Measurements from ENCODE around the gene LRTM2. TPM values are rescaled to one million over a fixed set of nuclear protein-coding genes. Genes with fewer than 3 reads are reported as not detected.

LRTM2 gene
- total and polyA plus RNA-seq, 4 donors: not detected

DNA sequence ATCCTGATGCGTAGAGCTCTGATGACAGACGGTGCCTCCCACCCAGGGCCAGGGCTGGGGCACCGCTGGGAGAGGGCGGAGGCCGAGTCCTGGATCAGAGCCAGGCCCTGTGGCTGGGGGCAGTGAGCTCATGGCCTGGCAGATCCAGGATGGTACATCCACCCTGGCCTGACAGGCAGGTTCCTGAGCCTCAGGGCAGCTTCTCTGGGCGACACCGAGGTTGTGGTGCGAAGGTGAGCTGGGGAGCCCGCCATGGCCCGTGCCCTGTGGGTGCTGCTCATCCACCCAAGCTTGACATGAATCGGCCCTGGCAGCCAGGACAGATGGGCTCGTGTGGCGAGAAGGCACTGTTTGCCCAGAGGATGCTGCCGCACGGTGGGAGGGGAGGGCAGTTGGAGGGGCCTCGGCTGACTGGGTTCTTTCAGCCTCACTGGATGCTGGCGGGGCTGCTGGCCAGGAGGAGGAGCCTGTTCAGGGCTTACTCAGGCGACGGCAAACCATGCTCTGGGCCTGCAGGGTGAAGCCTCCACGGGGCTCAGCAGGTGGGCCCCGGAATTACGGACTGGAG lies 16.6 kb downstream of the LRTM2 start (continued):
- TF ChIP-seq, protein P1, sequence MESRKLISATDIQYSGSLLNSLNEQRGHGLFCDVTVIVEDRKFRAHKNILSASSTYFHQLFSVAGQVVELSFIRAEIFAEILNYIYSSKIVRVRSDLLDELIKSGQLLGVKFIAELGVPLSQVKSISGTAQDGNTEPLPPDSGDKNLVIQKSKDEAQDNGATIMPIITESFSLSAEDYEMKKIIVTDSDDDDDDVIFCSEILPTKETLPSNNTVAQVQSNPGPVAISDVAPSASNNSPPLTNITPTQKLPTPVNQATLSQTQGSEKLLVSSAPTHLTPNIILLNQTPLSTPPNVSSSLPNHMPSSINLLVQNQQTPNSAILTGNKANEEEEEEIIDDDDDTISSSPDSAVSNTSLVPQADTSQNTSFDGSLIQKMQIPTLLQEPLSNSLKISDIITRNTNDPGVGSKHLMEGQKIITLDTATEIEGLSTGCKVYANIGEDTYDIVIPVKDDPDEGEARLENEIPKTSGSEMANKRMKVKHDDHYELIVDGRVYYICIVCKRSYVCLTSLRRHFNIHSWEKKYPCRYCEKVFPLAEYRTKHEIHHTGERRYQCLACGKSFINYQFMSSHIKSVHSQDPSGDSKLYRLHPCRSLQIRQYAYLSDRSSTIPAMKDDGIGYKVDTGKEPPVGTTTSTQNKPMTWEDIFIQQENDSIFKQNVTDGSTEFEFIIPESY (IDR thresholded peaks at IDR 0.05): no peak

DNA sequence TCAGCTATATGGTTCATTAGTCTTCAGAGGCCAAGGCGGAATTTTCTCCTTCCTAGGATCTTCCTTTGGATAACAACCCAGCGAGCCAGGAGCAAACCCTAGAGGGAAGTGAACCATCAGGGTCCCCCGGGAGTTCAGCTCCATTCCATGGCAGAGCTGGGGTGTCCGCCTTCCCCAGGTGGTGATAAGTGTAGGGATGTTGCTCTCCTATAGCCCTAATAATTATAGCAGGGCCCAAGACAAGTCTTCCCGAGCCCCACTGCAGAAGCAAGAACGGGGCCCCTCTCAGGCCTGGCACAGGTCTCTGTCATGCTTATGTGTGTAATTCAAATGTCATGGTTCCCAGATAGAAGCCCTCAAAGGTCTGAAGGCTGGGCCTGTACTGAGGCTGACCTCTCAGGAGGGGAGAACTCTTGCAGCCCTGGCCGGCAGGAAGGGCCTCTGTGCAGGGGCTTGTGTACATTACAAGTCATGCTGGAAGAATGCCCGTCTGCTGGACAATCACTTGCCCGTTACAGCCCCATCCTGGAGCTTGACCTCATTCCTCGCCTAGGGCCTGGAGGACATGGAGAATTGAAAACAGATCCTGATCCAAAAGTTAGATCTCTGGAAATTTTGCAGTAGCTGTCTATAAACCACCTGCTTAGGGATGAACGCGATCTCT lies 17.3 kb downstream of the LRTM2 start:
- TF ChIP-seq NR2F2 (IDR thresholded peaks at IDR 0.05): no peak
- Histone ChIP-seq H3K36me3 (ENCODE audit: control insufficient read depth in 4 of 4, insufficient read depth in 3 of 4, low read depth in 1 of 4, low read length in 3 of 4) (no peaks in the 10 kb centered on the region), H3K4me3 (ENCODE audit: low read depth in 1 of 3, low read length in 3 of 3) (no peak overlapping the region), H3K9me3 (ENCODE audit: control insufficient read depth in 4 of 4, low read length in 3 of 4) (no peaks in the 10 kb centered on the region), H3K4me1 (ENCODE audit: control insufficient read depth in 4 of 4, insufficient read depth in 4 of 4, low read length in 3 of 4) (no peaks in the 10 kb centered on the region), H3K27me3 (ENCODE audit: control insufficient read depth in 4 of 4, insufficient read depth in 4 of 4, low read length in 3 of 4) (no peaks in the 10 kb centered on the region), H3K27ac (ENCODE audit: low read depth in 1 of 2, low read length in 2 of 2) (no peak overlapping the region), H3K9ac (ENCODE audit: low read depth in 1 of 2, low read length in 2 of 2) (no peak overlapping the region)
- 81% methylated on average over 12 of the region's 12 CpGs for WGBS
- DNase-seq (ENCODE audit: low spot score): no peak

DNA sequence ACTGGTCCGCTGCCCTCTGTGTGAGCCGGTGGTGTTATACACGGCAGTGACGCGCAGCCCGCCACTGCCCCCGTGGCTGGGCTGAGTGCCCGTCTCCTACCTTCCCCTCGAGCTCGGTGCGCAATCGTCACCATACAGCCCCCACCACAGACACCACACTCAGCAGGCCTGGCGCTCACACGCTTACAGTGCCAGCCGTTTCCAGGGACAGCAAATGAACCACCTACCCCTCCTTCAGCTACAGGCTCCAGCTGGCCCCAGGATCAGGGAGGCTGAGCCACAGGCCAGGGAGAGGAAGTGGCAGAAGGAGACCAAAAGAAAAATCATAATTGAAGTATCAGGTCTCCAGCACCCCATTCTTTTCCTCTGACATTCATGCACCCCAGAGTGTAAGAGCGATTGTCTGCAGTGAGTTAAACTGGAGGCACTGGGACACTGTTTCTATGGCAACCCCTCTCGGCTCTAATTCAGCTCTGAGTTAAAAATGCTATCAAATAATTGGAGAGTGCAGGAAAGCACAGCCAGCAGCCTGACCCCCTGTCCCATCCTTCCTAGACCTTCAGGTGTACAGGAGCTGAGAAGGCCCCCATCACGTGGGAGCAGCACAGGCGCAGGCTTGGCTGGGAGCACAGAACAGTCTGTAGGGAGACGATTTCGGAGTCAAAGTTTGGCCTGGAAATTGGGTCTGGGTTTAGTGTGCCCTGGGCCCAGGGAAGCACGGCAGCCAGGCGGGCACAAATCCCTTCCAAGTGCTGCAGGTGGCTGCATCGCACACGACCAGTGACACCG lies 18.0 kb downstream of the LRTM2 start:
- no peaks in the 10 kb centered on the region for H3K9me3 ChIP-seq (ENCODE audit: control insufficient read depth in 4 of 4, low read length in 3 of 4)
- DNase-seq (ENCODE audit: low spot score): no peak
- no peaks in the 10 kb centered on the region for H3K36me3 ChIP-seq (ENCODE audit: control insufficient read depth in 4 of 4, insufficient read depth in 3 of 4, low read depth in 1 of 4, low read length in 3 of 4)
- no peak overlapping the region for H3K9ac ChIP-seq (ENCODE audit: low read depth in 1 of 2, low read length in 2 of 2)
- H3K4me1 ChIP-seq (ENCODE audit: control insufficient read depth in 4 of 4, insufficient read depth in 4 of 4, low read length in 3 of 4): no peaks in the 10 kb centered on the region
- H3K27ac ChIP-seq (ENCODE audit: low read depth in 1 of 2, low read length in 2 of 2): no peak overlapping the region
- TF ChIP-seq, protein P2, sequence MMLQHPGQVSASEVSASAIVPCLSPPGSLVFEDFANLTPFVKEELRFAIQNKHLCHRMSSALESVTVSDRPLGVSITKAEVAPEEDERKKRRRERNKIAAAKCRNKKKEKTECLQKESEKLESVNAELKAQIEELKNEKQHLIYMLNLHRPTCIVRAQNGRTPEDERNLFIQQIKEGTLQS (IDR thresholded peaks at IDR 0.05): no peak
- TF ChIP-seq FOXA2 (IDR thresholded peaks at IDR 0.05): no peak
- TF ChIP-seq, protein P3, sequence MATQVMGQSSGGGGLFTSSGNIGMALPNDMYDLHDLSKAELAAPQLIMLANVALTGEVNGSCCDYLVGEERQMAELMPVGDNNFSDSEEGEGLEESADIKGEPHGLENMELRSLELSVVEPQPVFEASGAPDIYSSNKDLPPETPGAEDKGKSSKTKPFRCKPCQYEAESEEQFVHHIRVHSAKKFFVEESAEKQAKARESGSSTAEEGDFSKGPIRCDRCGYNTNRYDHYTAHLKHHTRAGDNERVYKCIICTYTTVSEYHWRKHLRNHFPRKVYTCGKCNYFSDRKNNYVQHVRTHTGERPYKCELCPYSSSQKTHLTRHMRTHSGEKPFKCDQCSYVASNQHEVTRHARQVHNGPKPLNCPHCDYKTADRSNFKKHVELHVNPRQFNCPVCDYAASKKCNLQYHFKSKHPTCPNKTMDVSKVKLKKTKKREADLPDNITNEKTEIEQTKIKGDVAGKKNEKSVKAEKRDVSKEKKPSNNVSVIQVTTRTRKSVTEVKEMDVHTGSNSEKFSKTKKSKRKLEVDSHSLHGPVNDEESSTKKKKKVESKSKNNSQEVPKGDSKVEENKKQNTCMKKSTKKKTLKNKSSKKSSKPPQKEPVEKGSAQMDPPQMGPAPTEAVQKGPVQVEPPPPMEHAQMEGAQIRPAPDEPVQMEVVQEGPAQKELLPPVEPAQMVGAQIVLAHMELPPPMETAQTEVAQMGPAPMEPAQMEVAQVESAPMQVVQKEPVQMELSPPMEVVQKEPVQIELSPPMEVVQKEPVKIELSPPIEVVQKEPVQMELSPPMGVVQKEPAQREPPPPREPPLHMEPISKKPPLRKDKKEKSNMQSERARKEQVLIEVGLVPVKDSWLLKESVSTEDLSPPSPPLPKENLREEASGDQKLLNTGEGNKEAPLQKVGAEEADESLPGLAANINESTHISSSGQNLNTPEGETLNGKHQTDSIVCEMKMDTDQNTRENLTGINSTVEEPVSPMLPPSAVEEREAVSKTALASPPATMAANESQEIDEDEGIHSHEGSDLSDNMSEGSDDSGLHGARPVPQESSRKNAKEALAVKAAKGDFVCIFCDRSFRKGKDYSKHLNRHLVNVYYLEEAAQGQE (IDR thresholded peaks at IDR 0.05): no peak
- TF ChIP-seq HNF4G (IDR thresholded peaks at IDR 0.05): no peak
- TF ChIP-seq HNF4A (conservative IDR thresholded peaks at IDR 0.05): no peak
- TF ChIP-seq GABPA (IDR thresholded peaks at IDR 0.05 in 1 of 2, conservative IDR thresholded peaks at IDR 0.05 in 1 of 2): no peak
- TF ChIP-seq, protein P1 (IDR thresholded peaks at IDR 0.05): no peak
- no peak for TF ChIP-seq SP1 (IDR thresholded peaks at IDR 0.05)
- no peak for TF ChIP-seq JUND (IDR thresholded peaks at IDR 0.05)
- TF ChIP-seq YY1 (IDR thresholded peaks at IDR 0.05): no peak
- no peaks in the 10 kb centered on the region for H3K27me3 ChIP-seq (ENCODE audit: control insufficient read depth in 4 of 4, insufficient read depth in 4 of 4, low read length in 3 of 4)
- WGBS: 85% methylated on average over 26 of the region's 26 CpGs
- H3K4me3 ChIP-seq (ENCODE audit: low read depth in 1 of 3, low read length in 3 of 3): no peak overlapping the region

Data from liver (tissue), 9 donors.